HG03521 (cell line): ENCODE data around the gene PSMG3.

ENCODE experiments used
- ATAC-seq: cut with Tn5 transposase; IDR thresholded peaks from one replicate; pipeline ENCODE4 v1.9.1; 2021; ENCODE audit warnings: mild to moderate bottlenecking, moderate library complexity; ENCODE audit not compliant: unreplicated experiment

PSMG3 gene

GRCh38 chr7:1559626-1560590 lies 9.9 kb downstream of the PSMG3 start:
- ATAC-seq = no peak

- ATAC-seq = no peak
These were observed 10.8 kb downstream of the PSMG3 start for GRCh38 chr7:1558841-1559625.

- no peak for ATAC-seq
These were observed 11.5 kb downstream of the PSMG3 start for GRCh38 chr7:1558181-1558811.

DNA sequence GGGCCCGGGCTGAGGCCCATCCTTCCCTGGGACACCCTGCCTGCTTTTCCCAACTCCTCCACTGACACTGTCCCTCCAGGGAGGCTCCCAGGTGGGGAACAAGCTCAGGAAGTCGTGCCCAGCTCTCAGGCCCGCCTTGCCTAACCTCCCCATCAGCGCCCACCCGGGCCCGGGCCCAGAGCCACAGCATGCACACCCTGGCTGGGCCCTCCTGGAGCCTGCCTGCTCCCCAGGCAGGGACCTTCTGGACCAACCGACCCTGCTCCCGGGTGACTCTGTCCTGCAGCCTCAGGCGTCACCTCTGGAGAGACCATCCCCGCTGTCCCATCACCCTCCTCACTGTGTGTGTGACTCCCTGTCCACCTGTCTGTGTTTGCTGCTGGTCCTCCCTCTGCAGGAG lies 12.1 kb downstream of the PSMG3 start:
- ATAC-seq = no peak

- no peak for ATAC-seq
These were observed 12.8 kb downstream of the PSMG3 start for GRCh38 chr7:1557006-1557405.

- ATAC-seq = no peak
These were observed 13.9 kb downstream of the PSMG3 start, which contains the start of gene TMEM184A for GRCh38 chr7:1555813-1556543. Gene TMEM184A, minus strand, starts transcription at chr7:1556205. Its CDS starts 721 bp downstream, at chr7:1555484.

DNA sequence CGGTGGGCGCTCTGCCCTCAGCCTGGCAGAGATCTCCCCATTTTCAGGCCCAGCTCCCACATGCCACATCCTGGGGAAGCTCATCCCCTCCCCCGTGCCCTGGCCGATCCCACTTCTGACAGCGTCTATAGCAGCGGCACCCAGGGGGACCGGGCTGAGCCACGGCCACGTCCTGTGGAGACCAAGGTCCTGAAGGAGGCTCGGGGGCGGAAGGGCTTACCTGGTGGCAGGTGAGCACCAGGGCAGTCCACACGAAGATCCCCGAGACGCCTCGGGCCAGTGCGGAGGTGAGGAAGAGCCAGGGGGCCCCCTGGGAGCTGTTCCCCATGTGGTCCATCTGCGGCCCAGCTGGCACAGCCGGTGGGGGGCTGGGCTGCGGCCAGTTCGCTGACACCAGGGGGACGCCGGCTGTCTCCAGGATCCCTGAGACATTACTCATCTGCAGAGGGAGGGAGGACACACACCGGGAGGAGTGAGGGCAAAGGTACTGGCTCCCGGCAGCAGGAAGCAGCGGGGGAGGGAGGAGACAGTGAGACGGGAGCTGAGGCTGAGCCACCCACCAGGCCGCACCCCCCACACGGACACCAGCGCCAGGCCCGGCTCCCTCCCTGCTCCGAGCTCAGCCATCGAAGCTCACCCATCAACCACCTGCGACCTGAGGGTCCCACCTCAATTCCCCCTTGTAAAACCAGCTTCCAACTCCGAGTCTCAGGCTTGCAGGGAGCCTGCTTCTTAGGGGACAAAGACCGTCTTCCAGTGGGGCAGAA lies 14.6 kb downstream of the PSMG3 start:
- no peak for ATAC-seq

DNA sequence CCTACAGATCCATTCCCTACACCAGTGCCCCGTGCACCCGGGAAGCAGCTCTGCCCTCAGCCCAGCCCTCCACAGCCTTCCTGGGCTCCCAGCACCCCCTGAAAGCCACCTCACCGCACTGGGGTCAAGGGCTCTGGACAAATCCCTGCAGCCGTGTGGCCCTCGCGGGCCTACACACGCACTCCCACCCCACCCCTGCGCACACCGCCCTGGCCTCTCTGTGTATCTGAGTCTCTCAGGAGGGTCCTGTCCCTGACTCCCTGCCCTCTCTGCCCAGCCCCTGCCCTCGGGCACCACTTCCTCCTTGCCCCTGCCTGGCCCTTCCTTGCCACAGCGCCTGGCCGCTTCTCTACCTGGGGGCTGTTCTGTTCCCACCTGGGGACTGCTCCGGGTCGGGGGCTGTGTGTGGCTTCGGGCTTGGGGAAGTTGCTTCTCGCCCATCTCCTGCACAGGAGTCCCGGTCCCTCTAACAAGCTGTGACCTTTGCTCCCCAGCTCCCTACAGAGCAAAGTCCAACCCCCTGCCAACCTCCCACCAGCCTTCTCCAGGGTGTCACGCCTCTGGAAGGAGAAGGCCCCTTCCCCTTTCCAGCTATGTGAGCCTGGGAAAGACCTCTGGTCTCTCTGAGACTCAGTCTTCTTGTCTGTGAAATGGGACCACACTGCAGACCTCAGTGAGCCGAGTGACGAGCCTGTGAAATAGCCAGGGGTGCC lies 15.3 kb downstream of the PSMG3 start:
- ATAC-seq = no peak

DNA sequence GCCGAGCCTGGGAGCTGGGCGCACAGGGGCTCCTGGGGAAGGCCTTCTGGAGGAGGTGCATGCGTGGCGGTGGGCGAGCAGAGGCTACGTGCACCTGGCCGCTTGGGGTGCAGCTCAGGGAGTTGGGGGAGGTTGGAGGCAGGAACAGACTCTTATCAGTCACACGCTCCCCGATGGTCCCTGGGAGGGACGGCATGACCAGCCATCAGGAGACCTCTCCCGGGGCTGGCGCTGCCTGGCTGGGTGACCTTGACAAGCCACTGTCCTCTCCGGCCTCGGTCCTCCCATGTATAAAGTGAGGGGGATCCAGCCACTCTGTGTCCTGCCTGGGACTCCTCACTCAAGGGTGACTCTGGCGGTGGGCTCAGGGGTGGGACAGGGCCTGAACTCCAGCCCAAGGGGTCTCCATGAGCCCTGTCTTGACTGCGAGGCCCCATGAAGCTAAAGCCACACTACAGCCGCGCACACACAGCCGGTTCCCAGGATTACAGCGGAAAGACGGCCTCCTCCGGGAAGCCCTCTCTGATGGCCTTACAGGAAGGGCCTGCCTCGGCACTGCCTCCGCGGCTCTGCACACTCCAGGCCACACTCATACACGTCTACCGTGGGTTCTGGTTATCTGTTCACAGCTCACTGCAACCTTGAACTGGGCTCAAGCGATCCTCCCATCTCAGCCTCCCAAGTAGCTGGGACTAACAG lies 16.2 kb downstream of the PSMG3 start:
- no peak for ATAC-seq

DNA sequence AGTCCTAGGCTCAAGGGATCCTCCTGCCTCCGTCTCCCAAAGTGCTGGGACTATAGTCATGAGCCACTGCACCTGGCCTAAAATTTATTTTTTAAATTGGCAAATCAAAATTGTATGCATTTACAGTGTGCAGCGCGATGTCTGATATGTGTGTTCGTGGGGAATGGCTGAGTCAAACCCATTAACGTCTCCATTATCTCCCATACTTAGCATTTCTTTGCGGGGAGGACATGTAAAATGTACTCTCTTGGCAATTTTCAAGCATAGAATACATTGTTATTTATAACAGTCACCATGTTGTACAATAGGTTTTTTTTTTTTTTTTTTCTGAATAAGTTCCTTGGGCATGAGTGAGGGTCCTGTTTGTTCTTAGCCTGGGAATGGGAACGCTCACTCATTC lies 17.6 kb downstream of the PSMG3 start:
- no peak for ATAC-seq

- no peak for ATAC-seq
These were observed 19.0 kb downstream of the PSMG3 start for GRCh38 chr7:1550846-1551155.

- ATAC-seq = no peak
These were observed 19.6 kb downstream of the PSMG3 start for GRCh38 chr7:1550005-1550845.

- ATAC-seq = no peak
These were observed 20.4 kb downstream of the PSMG3 start for GRCh38 chr7:1549357-1550004.

DNA sequence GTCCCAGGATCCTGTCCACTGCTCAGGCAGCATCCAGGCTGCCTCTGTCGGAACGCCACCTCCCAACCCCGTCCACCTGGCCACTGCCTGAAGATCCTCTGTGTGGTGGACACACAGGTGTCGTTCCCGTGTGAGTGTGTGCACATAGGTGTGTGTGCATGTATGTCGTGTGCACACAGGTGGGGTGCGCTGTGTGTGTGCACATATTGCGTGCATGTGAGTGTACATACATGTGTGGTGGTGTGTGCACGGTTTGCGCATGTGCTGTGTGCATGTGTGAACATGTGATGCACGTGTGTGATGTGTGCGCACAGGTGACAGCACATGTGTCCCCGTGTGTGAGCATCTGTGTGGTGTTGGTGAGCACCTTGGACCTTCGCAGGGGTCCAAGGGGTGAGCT lies 20.9 kb downstream of the PSMG3 start:
- ATAC-seq = no peak

- ATAC-seq = no peak
These were observed 21.4 kb downstream of the PSMG3 start for GRCh38 chr7:1548438-1548831.

DNA sequence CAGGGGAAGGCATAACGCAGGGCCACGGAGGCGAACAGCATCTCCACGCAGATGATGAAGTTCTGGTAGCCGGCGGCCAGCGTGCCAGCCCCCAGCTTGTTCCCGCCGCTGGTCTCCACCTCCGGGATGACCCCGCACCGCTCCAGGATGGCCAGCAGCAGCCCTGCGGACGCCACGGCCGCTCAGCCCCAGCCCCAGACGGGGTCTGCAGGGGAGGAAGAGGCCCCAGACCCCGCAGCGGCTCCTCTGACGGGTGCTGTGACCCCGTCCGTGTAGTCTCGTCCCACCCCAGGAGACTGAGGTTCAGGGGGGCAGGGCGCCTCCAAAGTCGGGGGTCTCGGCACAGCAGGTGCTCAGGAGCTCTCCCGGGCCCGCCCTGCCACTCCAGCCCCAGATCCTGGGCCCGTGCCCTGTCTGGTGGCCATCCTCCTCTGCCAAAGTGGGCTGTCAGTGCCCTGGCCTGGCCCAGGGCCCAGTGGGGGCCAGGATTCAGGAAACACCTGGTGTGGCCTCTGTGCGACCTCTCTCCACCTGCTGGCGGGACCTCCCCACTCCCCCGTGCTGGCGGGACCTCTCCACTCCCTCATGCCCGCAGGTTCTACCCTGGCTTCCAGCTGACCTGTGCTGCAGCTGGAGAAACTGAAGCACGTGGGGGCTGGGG lies 21.9 kb downstream of the PSMG3 start:
- no peak for ATAC-seq
